NCI-H1092 (cell line): ENCODE data around the gene NMU.
"Not testable (repeated sequence)": the region's sequence is repeated elsewhere in the genome, so short reads cannot be mapped to it uniquely, and the experiment has no call there.

Experiments used
- DNase-seq: peaks from one replicate; lab custom pipeline; 2025; lab: John Stamatoyannopoulos, UW

Gene NMU

GRCh38 chr4:55624063-55624462, 12.0 kb downstream of the NMU start:
- DNase-seq = not testable (repeated sequence)

- DNase-seq = no peak
Observed at GRCh38 chr4:55618546-55619143, 17.5 kb downstream of the NMU start.

GRCh38 chr4:55617587-55618197, 18.4 kb downstream of the NMU start:
- no peak for DNase-seq

- no peak for DNase-seq
Observed at GRCh38 chr4:55615008-55615407, 21.1 kb downstream of the NMU start.

GRCh38 chr4:55613621-55614020, 22.5 kb downstream of the NMU start:
- no peak for DNase-seq

- DNase-seq = no peak
Observed at GRCh38 chr4:55612341-55612740, 23.8 kb downstream of the NMU start.

- no peak for DNase-seq
Observed at GRCh38 chr4:55611358-55612059, 24.6 kb downstream of the NMU start.

GRCh38 chr4:55610381-55610780, 25.7 kb downstream of the NMU start:
- DNase-seq = no peak

- DNase-seq = no peak
Observed at GRCh38 chr4:55609393-55609866, 26.7 kb downstream of the NMU start.

GRCh38 chr4:55608591-55608990, 27.5 kb downstream of the NMU start:
- DNase-seq = no peak

GRCh38 chr4:55604996-55605395, 31.1 kb downstream of the NMU start:
- DNase-seq = no peak

GRCh38 chr4:55600640-55601039, 35.5 kb downstream of the NMU start:
- no peak for DNase-seq

GRCh38 chr4:55598641-55599040, 37.5 kb downstream of the NMU start:
- DNase-seq = no peak

- DNase-seq = no peak
Observed at GRCh38 chr4:55592014-55592413, 44.1 kb downstream of the NMU start, which contains the start of gene PDCL2. Gene PDCL2, minus strand, starts transcription at chr4:55592245. Its CDS starts 136 bp downstream, at chr4:55592109.

- no peak for DNase-seq
Observed at GRCh38 chr4:55588160-55588559, 47.9 kb downstream of the NMU start.

GRCh38 chr4:55582773-55583172, 53.3 kb downstream of the NMU start:
- DNase-seq = not testable (repeated sequence)

- DNase-seq = no peak
Observed at GRCh38 chr4:55578341-55579010, 57.6 kb downstream of the NMU start.

- DNase-seq = no peak
Observed at GRCh38 chr4:55575513-55575912, 60.6 kb downstream of the NMU start.

GRCh38 chr4:55574252-55574651, 61.8 kb downstream of the NMU start:
- DNase-seq = no peak

- DNase-seq = no peak
Observed at GRCh38 chr4:55571806-55572205, 64.3 kb downstream of the NMU start.

GRCh38 chr4:55568905-55569504, 67.1 kb downstream of the NMU start:
- DNase-seq = no peak

- DNase-seq = no peak
Observed at GRCh38 chr4:55561889-55562288, 74.2 kb downstream of the NMU start.
